Fibroblast of the aortic adventitia (primary cell): Measurements from ENCODE around the gene CNBP. TPM values are rescaled to one million over a fixed set of nuclear protein-coding genes. Genes with fewer than 3 reads are reported as not detected.
"Not testable (repeated sequence)": the region's sequence is repeated elsewhere in the genome, so short reads cannot be mapped to it uniquely, and the experiment has no call there.

Experiments used
- DNase-seq: peaks from one replicate; pipeline ENCODE4 v3.0.0-alpha.2; 2010; ENCODE audit warnings: low read depth
- H3K4me3 ChIP-seq: 2 replicates; pipeline ENCODE4 v1.5.1; 2011; ENCODE audit warnings: low read depth, mild to moderate bottlenecking, control low read depth, low read length, moderate library complexity
- total RNA-seq: library from RNA; depleted of rRNA; stranded (reverse); fragments of >200 nt; gene quantifications from 2 replicates; pipeline ENCODE4 v1.2.3, GENCODE V29; 2012; ENCODE audit warnings: low replicate concordance
- TF ChIP-seq, protein P1 (sequence below): IDR thresholded peaks from 2 replicates; pipeline ENCODE4 v1.5.1; 2011; ENCODE audit warnings: mild to moderate bottlenecking, low read length, control low read depth, inconsistent platforms; ENCODE audit not compliant: insufficient read depth

The CNBP gene
- total RNA-seq, 1 donor = 286 TPM

DNA sequence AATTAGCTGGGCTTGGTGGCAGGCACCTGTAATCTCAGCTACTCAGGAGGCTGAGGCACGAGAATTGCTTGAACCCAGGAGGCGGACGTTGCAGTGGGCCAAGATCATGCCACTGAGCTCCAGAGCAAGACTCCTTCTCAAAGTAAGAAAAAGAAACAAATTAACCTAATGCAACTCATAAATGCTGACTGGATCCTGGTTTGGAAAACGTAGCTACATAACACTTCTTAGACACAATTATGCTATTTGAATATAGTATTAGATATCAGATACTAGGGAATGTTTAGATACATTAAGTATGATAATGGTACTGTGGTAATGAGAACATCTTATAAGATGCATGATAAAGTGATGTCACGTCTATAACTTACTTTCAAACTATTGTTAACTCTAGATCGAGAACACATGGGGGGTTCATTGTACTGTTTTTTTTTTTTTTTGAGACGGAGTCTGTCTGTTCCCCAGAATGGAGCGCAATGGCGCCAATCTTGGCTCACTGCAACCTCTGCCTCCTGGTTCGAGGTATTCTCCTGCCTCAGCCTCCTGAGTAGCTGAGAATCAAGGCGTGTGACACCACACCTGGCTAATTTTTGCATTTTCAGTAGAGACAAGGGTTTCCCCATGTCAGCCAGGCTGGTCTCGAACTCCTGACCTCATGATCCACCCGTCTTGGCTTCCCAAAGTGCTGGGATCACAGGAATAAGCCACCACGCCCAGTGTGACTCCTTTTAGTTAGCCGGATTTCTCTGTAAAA lies 16.9 kb downstream of the CNBP start:
- H3K4me3 ChIP-seq = no peak overlapping the region
- DNase-seq = no peak
- TF ChIP-seq, protein P1, sequence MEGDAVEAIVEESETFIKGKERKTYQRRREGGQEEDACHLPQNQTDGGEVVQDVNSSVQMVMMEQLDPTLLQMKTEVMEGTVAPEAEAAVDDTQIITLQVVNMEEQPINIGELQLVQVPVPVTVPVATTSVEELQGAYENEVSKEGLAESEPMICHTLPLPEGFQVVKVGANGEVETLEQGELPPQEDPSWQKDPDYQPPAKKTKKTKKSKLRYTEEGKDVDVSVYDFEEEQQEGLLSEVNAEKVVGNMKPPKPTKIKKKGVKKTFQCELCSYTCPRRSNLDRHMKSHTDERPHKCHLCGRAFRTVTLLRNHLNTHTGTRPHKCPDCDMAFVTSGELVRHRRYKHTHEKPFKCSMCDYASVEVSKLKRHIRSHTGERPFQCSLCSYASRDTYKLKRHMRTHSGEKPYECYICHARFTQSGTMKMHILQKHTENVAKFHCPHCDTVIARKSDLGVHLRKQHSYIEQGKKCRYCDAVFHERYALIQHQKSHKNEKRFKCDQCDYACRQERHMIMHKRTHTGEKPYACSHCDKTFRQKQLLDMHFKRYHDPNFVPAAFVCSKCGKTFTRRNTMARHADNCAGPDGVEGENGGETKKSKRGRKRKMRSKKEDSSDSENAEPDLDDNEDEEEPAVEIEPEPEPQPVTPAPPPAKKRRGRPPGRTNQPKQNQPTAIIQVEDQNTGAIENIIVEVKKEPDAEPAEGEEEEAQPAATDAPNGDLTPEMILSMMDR = no peak

DNA sequence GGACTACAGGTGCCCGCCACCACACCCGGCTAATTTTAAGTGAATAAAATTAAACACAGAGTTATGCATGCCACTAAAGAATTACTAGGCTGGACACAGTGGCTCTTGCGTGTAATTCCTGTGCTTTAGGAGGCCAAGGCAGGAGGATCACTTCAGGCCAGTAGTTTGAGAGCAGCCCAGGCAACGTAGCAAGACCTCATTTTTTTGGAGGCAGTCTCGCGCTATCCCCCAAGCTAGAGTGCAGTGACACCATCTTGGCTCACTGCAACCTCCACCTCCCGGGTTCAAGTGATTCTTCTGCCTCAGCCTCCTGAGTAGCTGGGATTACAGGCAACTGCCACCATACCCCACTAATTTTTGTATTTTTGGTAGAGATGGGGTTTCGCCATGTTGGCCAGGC lies 18.1 kb downstream of the CNBP start:
- not testable (repeated sequence) for DNase-seq, H3K4me3 ChIP-seq

DNA sequence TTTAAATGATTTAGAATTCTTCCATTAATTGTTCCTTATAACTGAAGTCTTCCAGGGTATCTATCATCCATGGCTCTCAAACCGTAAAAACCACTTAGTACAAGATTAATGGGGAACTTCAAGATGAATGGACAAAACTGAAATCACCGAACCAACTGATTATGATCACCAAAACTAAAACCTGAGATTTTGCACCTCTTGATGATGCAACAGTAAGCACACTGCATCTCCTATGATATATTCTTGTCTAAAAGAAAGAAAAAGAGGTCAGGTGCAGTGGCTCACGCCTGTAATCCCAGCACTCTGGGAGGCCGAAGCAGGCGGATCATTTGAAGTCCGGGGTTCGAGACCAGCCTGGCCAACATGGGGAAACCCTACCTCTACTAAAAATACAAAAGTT lies 19.2 kb downstream of the CNBP start:
- no peak for DNase-seq
- no peak overlapping the region for H3K4me3 ChIP-seq
- TF ChIP-seq, protein P1 = no peak

DNA sequence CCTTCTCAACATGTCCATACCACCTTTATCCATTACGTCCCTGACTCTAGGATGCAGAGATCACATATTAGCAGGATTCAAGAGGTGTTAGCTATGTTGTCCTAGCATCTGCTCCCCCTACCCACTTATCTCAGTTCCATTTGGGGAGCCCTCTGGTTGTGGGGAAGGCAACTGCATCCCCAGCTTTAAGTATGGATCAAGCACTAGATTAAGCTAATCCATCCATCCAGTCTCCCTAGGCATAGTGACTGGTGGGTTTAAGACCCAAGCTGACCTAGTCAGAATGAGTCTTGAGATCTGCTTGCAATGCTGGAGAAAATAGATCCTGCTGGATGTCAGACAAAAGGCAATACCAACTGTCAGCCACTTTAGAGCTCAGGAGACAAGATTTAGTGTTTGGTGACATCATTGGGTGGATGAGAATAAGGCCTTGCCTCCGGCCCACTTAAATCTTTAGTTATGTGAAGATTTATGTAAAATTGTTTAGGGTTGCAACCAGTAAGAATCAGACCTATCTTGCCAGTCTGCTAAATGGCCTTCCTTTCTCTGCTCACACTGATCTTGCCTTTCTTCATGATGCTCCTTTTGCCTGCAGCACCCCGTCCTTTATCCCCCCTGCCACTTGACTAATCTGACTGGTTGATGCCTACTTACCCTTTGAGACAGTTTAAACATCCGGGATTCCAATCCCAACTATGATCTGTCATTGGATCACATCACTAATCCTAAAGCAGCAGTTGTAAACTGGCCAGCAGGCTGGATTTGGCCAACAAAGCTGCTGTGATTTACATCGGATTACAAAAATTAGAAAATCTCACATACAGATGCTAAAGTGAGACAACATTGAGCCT lies 20.7 kb downstream of the CNBP start:
- no peak for DNase-seq
- H3K4me3 ChIP-seq = no peak overlapping the region
- TF ChIP-seq, protein P1 = peak; percentile 22

DNA sequence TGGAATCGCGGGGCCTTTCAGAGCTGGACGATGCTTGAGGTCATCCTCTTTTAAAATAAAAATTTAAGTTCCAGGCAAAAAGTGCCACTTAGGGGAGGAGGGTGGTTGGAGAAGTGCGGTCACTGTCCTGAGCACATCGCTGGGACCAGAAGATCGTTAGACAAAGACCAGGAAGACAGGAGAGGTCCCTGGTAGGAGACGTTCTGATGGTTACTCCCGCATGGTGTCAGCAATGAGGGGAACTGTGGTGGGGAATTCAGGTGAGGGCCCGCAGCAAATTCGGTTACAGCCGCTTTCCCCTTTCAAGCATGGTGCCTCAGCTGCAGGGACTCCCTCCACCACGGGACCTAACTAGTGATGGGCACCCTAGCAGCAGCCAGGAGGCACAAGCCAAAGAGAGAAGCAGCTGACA lies 21.8 kb downstream of the CNBP start:
- DNase-seq = no peak
- TF ChIP-seq, protein P1 = no peak
- H3K4me3 ChIP-seq = peak overlapping the region; percentile 92

DNA sequence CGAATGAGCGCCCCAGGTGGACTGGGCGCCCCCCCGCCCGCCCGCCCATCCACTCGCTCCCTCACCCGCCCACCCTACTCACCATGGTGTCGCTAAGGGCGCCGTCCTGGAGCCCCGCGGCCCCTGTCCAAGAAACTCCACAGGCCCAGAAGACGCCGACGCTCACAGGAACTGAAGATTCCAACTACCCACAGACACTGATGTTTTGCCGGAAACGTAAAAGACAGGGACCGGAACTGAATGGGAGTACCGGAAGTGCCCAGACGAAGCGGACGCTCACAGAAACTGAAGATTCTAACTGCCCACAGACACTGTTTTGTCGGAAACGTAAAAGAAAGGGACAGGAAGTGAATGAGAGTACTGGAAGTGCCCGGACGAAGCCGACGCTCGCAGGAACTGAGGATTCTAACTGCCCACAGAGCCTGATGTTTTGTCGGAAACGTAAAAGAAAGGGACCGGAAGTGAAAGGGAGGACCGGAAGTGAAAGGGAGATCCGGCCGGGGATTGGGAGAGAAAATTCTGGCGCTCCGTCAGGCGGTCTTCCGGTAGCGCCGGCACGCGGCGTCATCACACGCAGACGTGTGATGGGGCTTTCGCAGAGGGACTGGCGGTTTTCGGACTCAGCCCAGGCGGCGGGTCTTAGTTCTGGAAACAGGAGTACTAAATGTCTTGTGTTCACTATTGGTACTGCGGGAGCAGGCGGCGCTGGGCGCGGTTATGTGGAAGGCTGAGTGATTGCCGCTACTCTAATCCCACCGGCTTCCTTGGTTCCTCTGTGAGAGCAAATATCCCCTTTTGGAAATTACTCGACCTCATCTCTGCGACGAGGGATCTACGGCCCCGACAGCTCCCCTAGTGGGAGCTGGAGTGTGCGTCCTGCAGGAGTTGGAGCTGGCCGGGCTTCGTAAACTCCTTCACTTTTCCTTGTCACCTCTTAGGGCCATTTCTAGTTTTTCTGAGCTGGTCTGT lies 22.5 kb downstream of the CNBP start, which contains the start of gene ISY1:
Gene ISY1, minus strand, starts transcription at position 173 of the 969 bp plus-strand sequence. Its CDS starts 88 bp downstream, at position 85.
- TF ChIP-seq, protein P1 = peak; percentile 88
- H3K4me3 ChIP-seq = peak within 1 kb of the TSS; percentile 92
- DNase-seq = peak; percentile 99
